K562 (cell line): ENCODE measurements around the gene TNFSF9. TPM values are rescaled to one million over a fixed set of nuclear protein-coding genes. Genes with fewer than 3 reads are reported as not detected.

Experiments used
- BRF1 ChIP-seq: IDR thresholded peaks from 3 replicates; pipeline ENCODE4 v1.6.1; 2011; ENCODE audit warnings: borderline replicate concordance, mild to moderate bottlenecking; ENCODE audit not compliant: insufficient read length; ENCODE audit errors: extremely low read depth
- EP400 ChIP-seq: fragments of 450-650 bp; IDR thresholded peaks from 2 replicates; pipeline ENCODE4 v1.6.1; 2017; ENCODE audit warnings: antibody characterized with exemption, mild to moderate bottlenecking, moderate library complexity
- KDM5B ChIP-seq: fragments of 200-600 bp; sonication (generic); IDR thresholded peaks from 2 replicates; pipeline ENCODE4 v1.6.1; 2012; ENCODE audit warnings: low read depth, mild to moderate bottlenecking, moderate library complexity, low read length, control low read depth, inconsistent platforms; ENCODE audit not compliant: insufficient replicate concordance
- KLF1 ChIP-seq: fragments of 450-650 bp; IDR thresholded peaks from 2 replicates; pipeline ENCODE4 v1.6.1; 2016; ENCODE audit warnings: missing genetic modification characterization, missing compliant biosample characterization
- MAFF ChIP-seq: IDR thresholded peaks from 2 replicates; pipeline ENCODE4 v1.6.1; 2012; ENCODE audit warnings: low read length, improper control_type of control experiment
- PURB ChIP-seq: sonication (generic); formaldehyde crosslinking; IDR thresholded peaks from 2 replicates; pipeline ENCODE4 v1.9.0; 2021; ENCODE audit warnings: low read depth, mild to moderate bottlenecking, missing genetic modification reagents
- SRSF1 ChIP-seq: fragments of 200-400 bp; formaldehyde crosslinking; IDR thresholded peaks from 2 replicates; pipeline ENCODE4 v1.6.1; 2017; ENCODE audit warnings: mild to moderate bottlenecking, low read depth, low read length, moderate library complexity
- ZNF583 ChIP-seq: fragments of 250-450 bp; sonication (Bioruptor Pico); IDR thresholded peaks from 2 replicates; pipeline ENCODE4 v1.4.0; 2020
- ZNF668 ChIP-seq: fragments of 250-450 bp; sonication (Bioruptor Pico); IDR thresholded peaks from 2 replicates; pipeline ENCODE4 v1.8.0; 2022; ENCODE audit warnings: mild to moderate bottlenecking, inconsistent platforms
- polyA plus RNA-seq, 8 experiments: library from polyadenylated mRNA; depleted of rRNA in 4 of 8; stranded (reverse) in 5 of 8; unstranded in 3 of 8; fragments of >200 nt; fragmentation: Nextera tagmentation in 2 of 8; fragmentation: Illumina TruSeq in 1 of 8; extraction: Ambion mirVana in 2 of 8; extraction: Trizol in 1 of 8; gene quantifications; 2 replicates each; pipeline versions ENCODE4 v1.2.1 to v1.2.3, GENCODE V29; 2011 to 2014; ENCODE audit warnings: inconsistent platforms in 1 of 8, missing spikeins in 1 of 8
- total RNA-seq, 7 experiments: library from RNA; depleted of rRNA in 6 of 7; stranded (reverse); fragments of >200 nt in 6 of 7; fragmentation: Illumina TruSeq in 2 of 7; extraction: Trizol in 2 of 7; gene quantifications; 2 replicates each; pipeline versions ENCODE4 v1.2.1 to v1.2.3, GENCODE V29; 2011 to 2021; ENCODE audit warnings: low replicate concordance in 1 of 7
- TF ChIP-seq, protein P1 (sequence below): IDR thresholded peaks from 2 replicates; pipeline ENCODE4 v1.6.1; 2011; ENCODE audit not compliant: insufficient read length; ENCODE audit errors: extremely low read depth
- TF ChIP-seq, protein P2 (sequence below), 2 experiments: fragments of 450-650 bp in 1 of 2; sonication (generic) in 1 of 2; formaldehyde crosslinking; conservative IDR thresholded peaks; 2 replicates each; pipeline versions ENCODE4 v1.4.0 to v1.8.1; 2020 to 2022; ENCODE audit warnings: mild to moderate bottlenecking in 1 of 2, missing genetic modification reagents in 1 of 2
- TF ChIP-seq, protein P3 (sequence below), 2 experiments: fragments of 450-650 bp; conservative IDR thresholded peaks; 2 replicates each; pipeline ENCODE4 v1.6.1; 2017; ENCODE audit warnings: mild to moderate bottlenecking in 2 of 2, moderate library complexity in 2 of 2
- TF ChIP-seq, protein P4 (sequence below): sonication (generic); formaldehyde crosslinking; IDR thresholded peaks from 2 replicates; pipeline ENCODE4 v1.8.0; 2023; ENCODE audit warnings: mild to moderate bottlenecking, missing genetic modification reagents

TNFSF9 gene
- total and polyA plus RNA-seq, 9 of the 15 experiments (the other 6 are each of a cell fraction or from before 2014, with no cell fraction given), result 1.4 to 17.9 (median 6.5) TPM

- TF ChIP-seq, protein P1, sequence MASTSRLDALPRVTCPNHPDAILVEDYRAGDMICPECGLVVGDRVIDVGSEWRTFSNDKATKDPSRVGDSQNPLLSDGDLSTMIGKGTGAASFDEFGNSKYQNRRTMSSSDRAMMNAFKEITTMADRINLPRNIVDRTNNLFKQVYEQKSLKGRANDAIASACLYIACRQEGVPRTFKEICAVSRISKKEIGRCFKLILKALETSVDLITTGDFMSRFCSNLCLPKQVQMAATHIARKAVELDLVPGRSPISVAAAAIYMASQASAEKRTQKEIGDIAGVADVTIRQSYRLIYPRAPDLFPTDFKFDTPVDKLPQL, result no peak
- TF ChIP-seq, protein P2, sequence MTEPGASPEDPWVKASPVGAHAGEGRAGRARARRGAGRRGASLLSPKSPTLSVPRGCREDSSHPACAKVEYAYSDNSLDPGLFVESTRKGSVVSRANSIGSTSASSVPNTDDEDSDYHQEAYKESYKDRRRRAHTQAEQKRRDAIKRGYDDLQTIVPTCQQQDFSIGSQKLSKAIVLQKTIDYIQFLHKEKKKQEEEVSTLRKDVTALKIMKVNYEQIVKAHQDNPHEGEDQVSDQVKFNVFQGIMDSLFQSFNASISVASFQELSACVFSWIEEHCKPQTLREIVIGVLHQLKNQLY (CRISPR knock-in tag; conservative IDR thresholded peaks at IDR 0.05), result no peak
- TF ChIP-seq EP400, result no peak
- peak; percentile 44 for TF ChIP-seq KDM5B
- TF ChIP-seq PURB (CRISPR knock-in tag), result no peak
- no peak for TF ChIP-seq ZNF583 (CRISPR knock-in tag)
- TF ChIP-seq KLF1 (tag), result no peak
- no peak for TF ChIP-seq ZNF668
- no peak for TF ChIP-seq MAFF
- TF ChIP-seq, protein P3, sequence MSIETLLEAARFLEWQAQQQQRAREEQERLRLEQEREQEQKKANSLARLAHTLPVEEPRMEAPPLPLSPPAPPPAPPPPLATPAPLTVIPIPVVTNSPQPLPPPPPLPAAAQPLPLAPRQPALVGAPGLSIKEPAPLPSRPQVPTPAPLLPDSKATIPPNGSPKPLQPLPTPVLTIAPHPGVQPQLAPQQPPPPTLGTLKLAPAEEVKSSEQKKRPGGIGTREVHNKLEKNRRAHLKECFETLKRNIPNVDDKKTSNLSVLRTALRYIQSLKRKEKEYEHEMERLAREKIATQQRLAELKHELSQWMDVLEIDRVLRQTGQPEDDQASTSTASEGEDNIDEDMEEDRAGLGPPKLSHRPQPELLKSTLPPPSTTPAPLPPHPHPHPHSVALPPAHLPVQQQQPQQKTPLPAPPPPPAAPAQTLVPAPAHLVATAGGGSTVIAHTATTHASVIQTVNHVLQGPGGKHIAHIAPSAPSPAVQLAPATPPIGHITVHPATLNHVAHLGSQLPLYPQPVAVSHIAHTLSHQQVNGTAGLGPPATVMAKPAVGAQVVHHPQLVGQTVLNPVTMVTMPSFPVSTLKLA (conservative IDR thresholded peaks at IDR 0.05), result no peak
- TF ChIP-seq, protein P4, sequence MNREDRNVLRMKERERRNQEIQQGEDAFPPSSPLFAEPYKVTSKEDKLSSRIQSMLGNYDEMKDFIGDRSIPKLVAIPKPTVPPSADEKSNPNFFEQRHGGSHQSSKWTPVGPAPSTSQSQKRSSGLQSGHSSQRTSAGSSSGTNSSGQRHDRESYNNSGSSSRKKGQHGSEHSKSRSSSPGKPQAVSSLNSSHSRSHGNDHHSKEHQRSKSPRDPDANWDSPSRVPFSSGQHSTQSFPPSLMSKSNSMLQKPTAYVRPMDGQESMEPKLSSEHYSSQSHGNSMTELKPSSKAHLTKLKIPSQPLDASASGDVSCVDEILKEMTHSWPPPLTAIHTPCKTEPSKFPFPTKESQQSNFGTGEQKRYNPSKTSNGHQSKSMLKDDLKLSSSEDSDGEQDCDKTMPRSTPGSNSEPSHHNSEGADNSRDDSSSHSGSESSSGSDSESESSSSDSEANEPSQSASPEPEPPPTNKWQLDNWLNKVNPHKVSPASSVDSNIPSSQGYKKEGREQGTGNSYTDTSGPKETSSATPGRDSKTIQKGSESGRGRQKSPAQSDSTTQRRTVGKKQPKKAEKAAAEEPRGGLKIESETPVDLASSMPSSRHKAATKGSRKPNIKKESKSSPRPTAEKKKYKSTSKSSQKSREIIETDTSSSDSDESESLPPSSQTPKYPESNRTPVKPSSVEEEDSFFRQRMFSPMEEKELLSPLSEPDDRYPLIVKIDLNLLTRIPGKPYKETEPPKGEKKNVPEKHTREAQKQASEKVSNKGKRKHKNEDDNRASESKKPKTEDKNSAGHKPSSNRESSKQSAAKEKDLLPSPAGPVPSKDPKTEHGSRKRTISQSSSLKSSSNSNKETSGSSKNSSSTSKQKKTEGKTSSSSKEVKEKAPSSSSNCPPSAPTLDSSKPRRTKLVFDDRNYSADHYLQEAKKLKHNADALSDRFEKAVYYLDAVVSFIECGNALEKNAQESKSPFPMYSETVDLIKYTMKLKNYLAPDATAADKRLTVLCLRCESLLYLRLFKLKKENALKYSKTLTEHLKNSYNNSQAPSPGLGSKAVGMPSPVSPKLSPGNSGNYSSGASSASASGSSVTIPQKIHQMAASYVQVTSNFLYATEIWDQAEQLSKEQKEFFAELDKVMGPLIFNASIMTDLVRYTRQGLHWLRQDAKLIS (CRISPR knock-in tag), result peak; percentile 90; the same call in 1 of the 2 replicates
- TF ChIP-seq SRSF1, result no peak
- no peak for TF ChIP-seq BRF1
Measured at GRCh38 chr19:6535558-6536137, 4.8 kb downstream of the TNFSF9 start (continued).
